Stimulated activated CD8-positive, alpha-beta memory T cell treated with anti-CD3 and anti-CD28 coated beads, Interleukin-2, amount 100 ng/mL, for 48 hours (primary cell): Measurements from ENCODE around the gene INTS6L.

ENCODE experiments used
- DNase-seq, 2 donors: peaks; one replicate each; pipeline ENCODE4 v3.0.0-alpha.2; 2020; ENCODE audit warnings: low read depth in 2 of 2

Gene INTS6L

GRCh38 chrX:135520553-135521404 lies at the start of gene INTS6L:
Gene INTS6L, plus strand, starts transcription at chrX:135520660. Its CDS starts 333 bp downstream, at chrX:135520993.
- peak; percentile 45 to 65 for DNase-seq

- DNase-seq, result no peak
Measured at GRCh38 chrX:135476378-135476777, 44.1 kb upstream of the INTS6L start.

GRCh38 chrX:135477576-135477975 lies 42.9 kb upstream of the INTS6L start:
- peak in 1 of 2 donors; percentile 5 for DNase-seq

- DNase-seq, result no peak
Measured at GRCh38 chrX:135480076-135480475, 40.4 kb upstream of the INTS6L start.

GRCh38 chrX:135481696-135482179 lies 38.7 kb upstream of the INTS6L start:
- no peak for DNase-seq

GRCh38 chrX:135484641-135485289 lies 35.7 kb upstream of the INTS6L start:
- DNase-seq, result no peak

GRCh38 chrX:135489542-135489941 lies 30.9 kb upstream of the INTS6L start:
- DNase-seq, result no peak

GRCh38 chrX:135490979-135491514 lies 29.4 kb upstream of the INTS6L start:
- no peak for DNase-seq

- DNase-seq, result no peak
Measured at GRCh38 chrX:135494453-135494852, 26.0 kb upstream of the INTS6L start.

GRCh38 chrX:135497736-135498135 lies 22.7 kb upstream of the INTS6L start:
- no peak for DNase-seq

- DNase-seq, result no peak
Measured at GRCh38 chrX:135498236-135498635, 22.2 kb upstream of the INTS6L start.

- DNase-seq, result no peak
Measured at GRCh38 chrX:135505351-135505750, 15.1 kb upstream of the INTS6L start.

GRCh38 chrX:135509885-135510284 lies 10.6 kb upstream of the INTS6L start:
- DNase-seq, result no peak

GRCh38 chrX:135512508-135513129 lies 7.8 kb upstream of the INTS6L start:
- no peak for DNase-seq

- DNase-seq, result no peak
Measured at GRCh38 chrX:135513130-135513515, 7.3 kb upstream of the INTS6L start.

- no peak for DNase-seq
Measured at GRCh38 chrX:135516376-135516775, 4.1 kb upstream of the INTS6L start.

GRCh38 chrX:135518161-135518560 lies 2.3 kb upstream of the INTS6L start:
- no peak for DNase-seq

- no peak for DNase-seq
Measured at GRCh38 chrX:135520022-135520552, 373 bp upstream of the INTS6L start.

GRCh38 chrX:135521405-135522131 lies 1.1 kb downstream of the INTS6L start:
- peak; percentile 70 to 71 for DNase-seq

GRCh38 chrX:135522132-135522530 lies 1.7 kb downstream of the INTS6L start:
- DNase-seq, result no peak
